Endometrial microvascular endothelial cells (primary cell): Measurements from ENCODE around the gene BRME1. TPM values are rescaled to one million over a fixed set of nuclear protein-coding genes. Genes with fewer than 3 reads are reported as not detected.

ENCODE experiments used
- in situ Hi-C: cut with HindIII; loops from 2 replicates; pipeline ENCODE4 v1.10.0; 2017; ENCODE audit warnings: low sequenced_read_pairs, low pct_unique_long_range_greater_than_20kb; ENCODE audit errors: inconsistent ontology term
- total RNA-seq: library from RNA; depleted of rRNA; stranded (reverse); fragments of >200 nt; gene quantifications from one replicate; pipeline ENCODE4 v1.2.3, GENCODE V29; 2015; ENCODE audit errors: inconsistent ontology term

BRME1 gene
- total RNA-seq, 1 donor from 2014 or later: not detected

GRCh38 chr19:13899393-13899792 is 6.5 kb downstream of the BRME1 start:
- in situ Hi-C loops: loop anchor here (25.0 kb wide), 1 partner anchor 188 kb away; the partner anchor contains the start of genes C19orf67 and SAMD1

GRCh38 chr19:13896227-13896626 is 9.7 kb downstream of the BRME1 start:
- in situ Hi-C loops: loop anchor here (25.0 kb wide), 1 partner anchor 191 kb away; the partner anchor contains the start of genes C19orf67 and SAMD1

GRCh38 chr19:13894552-13894951 is 11.4 kb downstream of the BRME1 start:
- in situ Hi-C loops: loop anchor here (25.0 kb wide), 1 partner anchor 193 kb away; the partner anchor contains the start of genes C19orf67 and SAMD1

- in situ Hi-C loops: loop anchor here (25.0 kb wide), 1 partner anchor 194 kb away; the partner anchor contains the start of genes C19orf67 and SAMD1
Measured at GRCh38 chr19:13892870-13893269, 13.0 kb downstream of the BRME1 start.

- in situ Hi-C loops: loop anchor here (25.0 kb wide), 1 partner anchor 197 kb away; the partner anchor contains the start of genes C19orf67 and SAMD1
Measured at GRCh38 chr19:13890136-13890535, 15.8 kb downstream of the BRME1 start.

- in situ Hi-C loops: loop anchor here (25.0 kb wide), 1 partner anchor 199 kb away; the partner anchor contains the start of genes C19orf67 and SAMD1
Measured at GRCh38 chr19:13888281-13888680, 17.6 kb downstream of the BRME1 start.

GRCh38 chr19:13887517-13887916 is 18.4 kb downstream of the BRME1 start:
- in situ Hi-C loops: loop anchor here (25.0 kb wide), 1 partner anchor 200 kb away; the partner anchor contains the start of genes C19orf67 and SAMD1

- in situ Hi-C loops: loop anchor here (25.0 kb wide), 1 partner anchor 200 kb away; the partner anchor contains the start of genes C19orf67 and SAMD1
Measured at GRCh38 chr19:13887018-13887436, 18.9 kb downstream of the BRME1 start.

- in situ Hi-C loops: loop anchor here (25.0 kb wide), 1 partner anchor 201 kb away; the partner anchor contains the start of genes C19orf67 and SAMD1
Measured at GRCh38 chr19:13885826-13886365, 20.0 kb downstream of the BRME1 start.

GRCh38 chr19:13884726-13885591 is 21.0 kb downstream of the BRME1 start:
- in situ Hi-C loops: loop anchor here (25.0 kb wide), 1 partner anchor 202 kb away; the partner anchor contains the start of genes C19orf67 and SAMD1

GRCh38 chr19:13883516-13884064 is 22.3 kb downstream of the BRME1 start:
- in situ Hi-C loops: loop anchor here (25.0 kb wide), 1 partner anchor 204 kb away; the partner anchor contains the start of genes C19orf67 and SAMD1

- in situ Hi-C loops: loop anchor here (25.0 kb wide), 1 partner anchor 204 kb away; the partner anchor contains the start of genes C19orf67 and SAMD1
Measured at GRCh38 chr19:13882836-13883235, 23.1 kb downstream of the BRME1 start.

GRCh38 chr19:13882419-13882795 is 23.5 kb downstream of the BRME1 start:
- in situ Hi-C loops: loop anchor here (25.0 kb wide), 1 partner anchor 205 kb away; the partner anchor contains the start of genes C19orf67 and SAMD1

- in situ Hi-C loops: loop anchor here (25.0 kb wide), 1 partner anchor 205 kb away; the partner anchor contains the start of genes C19orf67 and SAMD1
Measured at GRCh38 chr19:13881692-13882418, 24.1 kb downstream of the BRME1 start.

- in situ Hi-C loops: loop anchor here (25.0 kb wide), 1 partner anchor 206 kb away; the partner anchor contains the start of genes C19orf67 and SAMD1
Measured at GRCh38 chr19:13881251-13881691, 24.6 kb downstream of the BRME1 start.

GRCh38 chr19:13880059-13881043 is 25.6 kb downstream of the BRME1 start:
- in situ Hi-C loops: loop anchor here (25.0 kb wide), 1 partner anchor 207 kb away; the partner anchor contains the start of genes C19orf67 and SAMD1

GRCh38 chr19:13877303-13877702 is 28.6 kb downstream of the BRME1 start:
- in situ Hi-C loops: loop anchor here (25.0 kb wide), 1 partner anchor 210 kb away; the partner anchor contains the start of genes C19orf67 and SAMD1
